Astrocyte (in vitro differentiated cells and primary cell): ENCODE data around the gene CPNE5.

Source experiments
- CTCF ChIP-seq: IDR thresholded peaks from 2 replicates; pipeline ENCODE4 v1.5.1; 2011; ENCODE audit warnings: low read depth, mild to moderate bottlenecking, inconsistent platforms, low read length, moderate library complexity; ENCODE audit not compliant: insufficient read depth
- EZH2 ChIP-seq: IDR thresholded peaks from 2 replicates; pipeline ENCODE4 v1.6.1; 2012; ENCODE audit warnings: mild to moderate bottlenecking, low read length, inconsistent platforms; ENCODE audit not compliant: insufficient read depth

- TF ChIP-seq CTCF: no peak
- no peak for TF ChIP-seq EZH2
These were observed 93.4 kb downstream of the CPNE5 start for GRCh38 chr6:36745836-36746235.
